Caco-2 (cell line): ENCODE results near the gene PDGFA. TPM values are rescaled to one million over a fixed set of nuclear protein-coding genes. Genes with fewer than 3 reads are reported as not detected.

Experiments used
- BruUV-seq: library from RNA; stranded (reverse); fragments of 400-500 nt; replicated peaks from 2 replicates; lab custom pipeline; 2021; lab: Mats Ljungman, UMichigan
- CTCF ChIA-PET: fragments of 300-600 bp; sonication (Branson Sonifier 250); formaldehyde crosslinking; loops from one replicate; lab custom pipeline; 2022; ENCODE audit warnings: antibody characterized with exemption; lab: Charles Lee
- POLR2A ChIA-PET: fragments of 300-600 bp; sonication (Branson Sonifier 250); formaldehyde crosslinking; loops from one replicate; lab custom pipeline; 2022; ENCODE audit warnings: antibody characterized with exemption; lab: Charles Lee
- DNase-seq, 2 experiments: peaks; one replicate each; pipeline versions ENCODE4 v3.0.0 to v3.0.0-alpha.2; 2020 to 2022
- H3K27me3 ChIP-seq: replicated peaks from 2 replicates; pipeline ENCODE4 v1.6.0; 2011; ENCODE audit warnings: low read length; ENCODE audit not compliant: control insufficient read depth, insufficient read depth
- H3K36me3 ChIP-seq: 2 replicates; pipeline ENCODE4 v1.5.1; 2011; ENCODE audit warnings: low read length; ENCODE audit not compliant: control insufficient read depth, insufficient read depth
- H3K4me1 ChIP-seq: fragments of 250-450 bp; sonication (Bioruptor Pico); 2 replicates; pipeline ENCODE4 v1.5.1; 2020; ENCODE audit warnings: mild to moderate bottlenecking
- H3K4me3 ChIP-seq: 2 replicates; pipeline ENCODE4 v1.5.1; 2011; ENCODE audit warnings: low read depth, mild to moderate bottlenecking, control low read depth, low read length
- H3K9me3 ChIP-seq: fragments of 250-450 bp; sonication (Bioruptor Pico); 2 replicates; pipeline ENCODE4 v1.5.1; 2020; ENCODE audit warnings: mild to moderate bottlenecking, moderate library complexity
- H3K27ac Mint-ChIP-seq: one replicate; pipeline ENCODE4 v1.8.0; 2022; ENCODE audit warnings: mixed read lengths; ENCODE audit not compliant: unreplicated experiment
- H3K27me3 Mint-ChIP-seq: one replicate; pipeline ENCODE4 v1.8.0; 2022; ENCODE audit warnings: mixed read lengths; ENCODE audit not compliant: insufficient read depth, unreplicated experiment
- H3K36me3 Mint-ChIP-seq: one replicate; pipeline ENCODE4 v1.8.0; 2022; ENCODE audit warnings: mild to moderate bottlenecking, mixed read lengths; ENCODE audit not compliant: insufficient read depth, unreplicated experiment
- H3K4me1 Mint-ChIP-seq: one replicate; pipeline ENCODE4 v1.8.0; 2022; ENCODE audit warnings: low read depth, mixed read lengths; ENCODE audit not compliant: unreplicated experiment
- H3K4me3 Mint-ChIP-seq: one replicate; pipeline ENCODE4 v1.8.0; 2022; ENCODE audit warnings: mild to moderate bottlenecking, moderate library complexity, mixed read lengths; ENCODE audit not compliant: unreplicated experiment
- H3K9me3 Mint-ChIP-seq: one replicate; pipeline ENCODE4 v1.8.0; 2022; ENCODE audit warnings: mixed read lengths; ENCODE audit not compliant: unreplicated experiment
- CTCF ChIP-seq, 2 experiments: fragments of 200-600 bp in 1 of 2; IDR thresholded peaks; 1 replicate in 1 of 2; 2 replicates in 1 of 2; pipeline versions ENCODE4 v1.5.1 to v1.8.0; 2011 to 2022; ENCODE audit warnings: antibody characterized with exemption in 1 of 2, control low read depth in 1 of 2, inconsistent platforms in 1 of 2, low read depth in 1 of 2, low read length in 1 of 2, mild to moderate bottlenecking in 1 of 2, moderate library complexity in 1 of 2; ENCODE audit not compliant: insufficient read depth in 1 of 2, severe bottlenecking in 1 of 2, unreplicated experiment in 1 of 2
- intact Hi-C: fragments of 100-400 bp; cut with micrococcal nuclease; formaldehyde crosslinking; loops from one replicate; pipeline ENCODE4 v1.10.0; 2022; ENCODE audit not compliant: unreplicated experiment
- total RNA-seq: library from RNA; stranded (reverse); gene quantifications from 2 replicates; pipeline ENCODE4 v1.2.3, GENCODE V29; 2022

PDGFA gene
- total RNA-seq, 1 experiment from 2014 or later = 78.5 TPM

- Mint-ChIP-seq H3K4me3 (no peak overlapping the region), H3K27ac (peak overlapping the region; percentile 29), H3K4me1 (peaks cover 14% of the 10 kb centered on the region), H3K27me3 (no peaks in the 10 kb centered on the region), H3K9me3 (peaks cover 18% of the 10 kb centered on the region), H3K36me3 (no peaks in the 10 kb centered on the region)
- BruUV-seq = no TSS peak
- Histone ChIP-seq H3K36me3 (no peaks in the 10 kb centered on the region), H3K27me3 (no peaks in the 10 kb centered on the region), H3K4me1 (peaks cover 35% of the 10 kb centered on the region), H3K4me3 (no peak overlapping the region), H3K9me3 (no peaks in the 10 kb centered on the region)
- POLR2A ChIA-PET = interaction anchor here (0.6 kb wide), 1 partner anchor 166 kb away, joined by 7 read pairs; no protein-coding TSS in a partner anchor
- intact Hi-C loops = no loop called here
- TF ChIP-seq CTCF (IDR thresholded peaks at IDR 0.05; ENCODE audit: insufficient read depth in 1 of 2, low read depth in 1 of 2, low read length in 1 of 2, severe bottlenecking in 1 of 2, unreplicated experiment in 1 of 2) = peak in 1 of 2 experiments; percentile 2
- DNase-seq = peak in 1 of 2 experiments; percentile 55
- CTCF ChIA-PET = interaction anchor here (0.8 kb wide), 1 partner anchor 167 kb away, joined by 3 read pairs; no protein-coding TSS in a partner anchor
Observed at GRCh38 chr7:485188-486081, 34.2 kb downstream of the PDGFA start.

- Histone ChIP-seq H3K4me3 (no peak overlapping the region), H3K9me3 (no peaks in the 10 kb centered on the region), H3K4me1 (peaks cover 28% of the 10 kb centered on the region), H3K36me3 (no peaks in the 10 kb centered on the region), H3K27me3 (no peaks in the 10 kb centered on the region)
- ChIA-PET POLR2A (no interaction called here), CTCF (no interaction called here)
- no peaks in the 10 kb centered on the region for H3K27me3 Mint-ChIP-seq
- intact Hi-C loops = no loop called here
- H3K4me3 Mint-ChIP-seq = no peak overlapping the region
- H3K9me3 Mint-ChIP-seq = peaks cover 18% of the 10 kb centered on the region
- peak overlapping the region; percentile 24 for H3K27ac Mint-ChIP-seq
- BruUV-seq = no TSS peak
- H3K36me3 Mint-ChIP-seq = no peaks in the 10 kb centered on the region
- TF ChIP-seq CTCF (IDR thresholded peaks at IDR 0.05; ENCODE audit: insufficient read depth in 1 of 2, low read depth in 1 of 2, low read length in 1 of 2, severe bottlenecking in 1 of 2, unreplicated experiment in 1 of 2) = no peak
- peaks cover 14% of the 10 kb centered on the region for H3K4me1 Mint-ChIP-seq
- peak in 1 of 2 experiments; percentile 57 for DNase-seq
Observed at GRCh38 chr7:484356-485101, 35.1 kb downstream of the PDGFA start.

- peaks cover 10% of the 10 kb centered on the region for H3K4me1 Mint-ChIP-seq
- H3K36me3 ChIP-seq = no peaks in the 10 kb centered on the region
- CTCF ChIA-PET = no interaction called here
- H3K4me1 ChIP-seq = peaks cover 26% of the 10 kb centered on the region
- no peaks in the 10 kb centered on the region for H3K9me3 ChIP-seq
- POLR2A ChIA-PET = no interaction called here
- intact Hi-C loops = no loop called here
- no peak overlapping the region for H3K4me3 ChIP-seq
- no peaks in the 10 kb centered on the region for H3K27me3 Mint-ChIP-seq
- no peak for DNase-seq
- no peaks in the 10 kb centered on the region for H3K27me3 ChIP-seq
- H3K36me3 Mint-ChIP-seq = no peaks in the 10 kb centered on the region
- no peak overlapping the region for H3K4me3 Mint-ChIP-seq
- BruUV-seq = no TSS peak
- peaks cover 18% of the 10 kb centered on the region for H3K9me3 Mint-ChIP-seq
- no peak for TF ChIP-seq CTCF (IDR thresholded peaks at IDR 0.05; ENCODE audit: insufficient read depth in 1 of 2, low read depth in 1 of 2, low read length in 1 of 2, severe bottlenecking in 1 of 2, unreplicated experiment in 1 of 2)
- H3K27ac Mint-ChIP-seq = no peak overlapping the region
Observed at GRCh38 chr7:483656-484355, 35.8 kb downstream of the PDGFA start.
